HepG2 (cell line): ENCODE measurements around the gene SHC1. TPM values are rescaled to one million over a fixed set of nuclear protein-coding genes. Genes with fewer than 3 reads are reported as not detected.

Experiments used
- E2F2 ChIP-seq: sonication (generic); formaldehyde crosslinking; IDR thresholded peaks from 2 replicates; pipeline ENCODE4 v1.4.0; 2020; ENCODE audit warnings: missing genetic modification reagents, borderline replicate concordance
- ESRRA ChIP-seq: sonication (generic); formaldehyde crosslinking; IDR thresholded peaks from 2 replicates; pipeline ENCODE4 v1.5.1; 2020; ENCODE audit warnings: mild to moderate bottlenecking, low read depth, missing genetic modification reagents
- FOXJ3 ChIP-seq: sonication (generic); formaldehyde crosslinking; IDR thresholded peaks from 2 replicates; pipeline ENCODE4 v1.4.0; 2020; ENCODE audit warnings: missing genetic modification reagents, mild to moderate bottlenecking, borderline replicate concordance
- GTF3A ChIP-seq: sonication (generic); formaldehyde crosslinking; conservative IDR thresholded peaks from 2 replicates; pipeline ENCODE4 v1.4.0; 2020; ENCODE audit warnings: mild to moderate bottlenecking, missing genetic modification reagents
- HOXA5 ChIP-seq: sonication (generic); formaldehyde crosslinking; IDR thresholded peaks from 2 replicates; pipeline ENCODE4 v1.4.0; 2020; ENCODE audit warnings: missing genetic modification reagents
- KLF16 ChIP-seq, 2 experiments: sonication (generic) in 1 of 2; formaldehyde crosslinking in 1 of 2; IDR thresholded peaks; 2 replicates each; pipeline versions ENCODE4 v1.6.1 to v1.8.0; 2016 to 2023; ENCODE audit warnings: missing genetic modification reagents in 2 of 2, missing compliant biosample characterization in 1 of 2
- PAF1 ChIP-seq: IDR thresholded peaks from 2 replicates; pipeline ENCODE4 v1.6.1; 2016; ENCODE audit warnings: missing genetic modification reagents, missing compliant biosample characterization
- PATZ1 ChIP-seq: sonication (generic); formaldehyde crosslinking; IDR thresholded peaks from 2 replicates; pipeline ENCODE4 v1.4.0; 2020; ENCODE audit warnings: missing genetic modification reagents
- SNAI1 ChIP-seq: sonication (generic); formaldehyde crosslinking; IDR thresholded peaks from 2 replicates; pipeline ENCODE4 v1.5.0; 2020; ENCODE audit warnings: mild to moderate bottlenecking, missing genetic modification reagents, borderline replicate concordance
- SRSF9 ChIP-seq: fragments of 200-400 bp; formaldehyde crosslinking; IDR thresholded peaks from 2 replicates; pipeline ENCODE4 v1.6.1; 2018; ENCODE audit warnings: borderline replicate concordance, mild to moderate bottlenecking, low read depth, low read length; ENCODE audit not compliant: insufficient read depth, poor library complexity, severe bottlenecking
- THAP11 ChIP-seq: IDR thresholded peaks from 2 replicates; pipeline ENCODE4 v1.6.1; 2016; ENCODE audit warnings: missing biosample characterization, missing genetic modification reagents
- YY1 ChIP-seq: IDR thresholded peaks from 2 replicates; pipeline ENCODE4 v1.6.1; 2011; ENCODE audit warnings: low read length, low read depth, moderate library complexity, mild to moderate bottlenecking; ENCODE audit not compliant: insufficient read depth, insufficient replicate concordance
- ZMYM4 ChIP-seq: sonication (generic); formaldehyde crosslinking; IDR thresholded peaks from 2 replicates; pipeline ENCODE4 v1.8.1; 2023; ENCODE audit warnings: mild to moderate bottlenecking, missing genetic modification reagents
- ZNF232 ChIP-seq: sonication (generic); formaldehyde crosslinking; IDR thresholded peaks from 2 replicates; pipeline ENCODE4 v1.4.0; 2020; ENCODE audit warnings: missing genetic modification reagents, borderline replicate concordance
- ZNF335 ChIP-seq: sonication (generic); formaldehyde crosslinking; IDR thresholded peaks from 2 replicates; pipeline ENCODE4 v1.4.0; 2020; ENCODE audit warnings: missing genetic modification reagents
- ZNF530 ChIP-seq: sonication (generic); formaldehyde crosslinking; IDR thresholded peaks from 2 replicates; pipeline ENCODE4 v1.5.0; 2020; ENCODE audit warnings: low read depth, mild to moderate bottlenecking, missing genetic modification reagents
- ZNF672 ChIP-seq: sonication (generic); formaldehyde crosslinking; IDR thresholded peaks from 2 replicates; pipeline ENCODE4 v1.8.1; 2022; ENCODE audit warnings: missing genetic modification reagents
- ZNF879 ChIP-seq: sonication (generic); formaldehyde crosslinking; IDR thresholded peaks from 2 replicates; pipeline ENCODE4 v1.8.1; 2023; ENCODE audit warnings: missing genetic modification reagents
- polyA plus RNA-seq, 8 experiments: library from polyadenylated mRNA; depleted of rRNA in 3 of 8; stranded (reverse) in 7 of 8; unstranded in 1 of 8; fragments of >200 nt; fragmentation: Illumina TruSeq in 4 of 8; extraction: Trizol in 4 of 8; gene quantifications; 2 replicates each; pipeline versions ENCODE4 v1.2.1 to v1.2.3, GENCODE V29; 2011 to 2016; ENCODE audit warnings: low read depth in 4 of 8, missing spikeins in 1 of 8, mixed read lengths in 1 of 8; ENCODE audit not compliant: insufficient read depth in 1 of 8
- total RNA-seq, 5 experiments: library from RNA; depleted of rRNA; stranded (reverse); fragments of >200 nt; fragmentation: Illumina TruSeq; extraction: Trizol; gene quantifications; 2 replicates each; pipeline ENCODE4 v1.2.3, GENCODE V29; 2016; ENCODE audit warnings: low read depth in 1 of 5
- TF ChIP-seq, protein P1 (sequence below): sonication (generic); formaldehyde crosslinking; conservative IDR thresholded peaks from 2 replicates; pipeline ENCODE4 v1.4.0; 2020; ENCODE audit warnings: mild to moderate bottlenecking, missing genetic modification reagents, moderate library complexity
- TF ChIP-seq, protein P2 (sequence below): conservative IDR thresholded peaks from 2 replicates; pipeline ENCODE4 v1.6.1; 2018; ENCODE audit warnings: missing genetic modification reagents
- TF ChIP-seq, protein P3 (sequence below): IDR thresholded peaks from 2 replicates; pipeline ENCODE4 v1.6.1; 2012; ENCODE audit warnings: inconsistent platforms

Gene SHC1
- total and polyA plus RNA-seq, 2 of the 13 experiments (the other 11 are each of a cell fraction or from before 2014, with no cell fraction given) = 52.0 to 137 TPM

DNA sequence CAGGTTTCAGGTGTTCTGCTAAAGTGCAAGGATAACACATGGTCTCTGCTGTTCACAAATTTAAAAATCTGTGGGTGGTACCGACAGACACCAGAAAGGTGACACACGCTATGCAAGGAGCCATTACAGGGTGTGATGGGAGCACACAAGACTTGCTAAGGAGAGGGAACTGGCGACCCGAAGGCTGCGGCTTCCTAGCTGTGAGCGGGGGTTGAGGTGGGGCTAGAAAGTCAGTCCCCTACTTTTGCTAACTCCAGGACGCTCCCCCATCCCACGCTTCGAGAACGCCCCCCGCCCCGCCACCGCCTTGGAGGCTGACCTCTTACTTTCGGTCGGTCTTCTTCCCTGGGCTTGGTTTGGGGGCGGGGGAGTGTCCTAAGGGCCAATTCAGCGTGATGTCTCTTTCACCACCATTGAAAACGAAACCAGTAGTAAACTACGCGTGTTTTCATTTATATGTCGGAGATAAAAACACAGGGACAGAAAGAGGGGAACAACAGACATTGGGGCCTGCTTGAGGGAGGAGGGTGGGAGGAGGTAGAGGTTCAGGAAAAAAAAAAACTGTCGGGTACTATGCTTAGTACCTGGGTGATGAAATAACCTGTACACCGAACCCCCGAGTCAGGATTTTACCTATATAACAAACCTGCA lies 5.0 kb upstream of the SHC1 start (continued):
- no peak for TF ChIP-seq THAP11 (CRISPR knock-in tag)
- TF ChIP-seq ZNF232 (CRISPR knock-in tag) = 0 out of 2 replicates have a peak, but pooled peaks have one; percentile 6
- TF ChIP-seq PAF1 (CRISPR knock-in tag) = no peak
- no peak for TF ChIP-seq ZNF530 (CRISPR knock-in tag)
- TF ChIP-seq, protein P1, sequence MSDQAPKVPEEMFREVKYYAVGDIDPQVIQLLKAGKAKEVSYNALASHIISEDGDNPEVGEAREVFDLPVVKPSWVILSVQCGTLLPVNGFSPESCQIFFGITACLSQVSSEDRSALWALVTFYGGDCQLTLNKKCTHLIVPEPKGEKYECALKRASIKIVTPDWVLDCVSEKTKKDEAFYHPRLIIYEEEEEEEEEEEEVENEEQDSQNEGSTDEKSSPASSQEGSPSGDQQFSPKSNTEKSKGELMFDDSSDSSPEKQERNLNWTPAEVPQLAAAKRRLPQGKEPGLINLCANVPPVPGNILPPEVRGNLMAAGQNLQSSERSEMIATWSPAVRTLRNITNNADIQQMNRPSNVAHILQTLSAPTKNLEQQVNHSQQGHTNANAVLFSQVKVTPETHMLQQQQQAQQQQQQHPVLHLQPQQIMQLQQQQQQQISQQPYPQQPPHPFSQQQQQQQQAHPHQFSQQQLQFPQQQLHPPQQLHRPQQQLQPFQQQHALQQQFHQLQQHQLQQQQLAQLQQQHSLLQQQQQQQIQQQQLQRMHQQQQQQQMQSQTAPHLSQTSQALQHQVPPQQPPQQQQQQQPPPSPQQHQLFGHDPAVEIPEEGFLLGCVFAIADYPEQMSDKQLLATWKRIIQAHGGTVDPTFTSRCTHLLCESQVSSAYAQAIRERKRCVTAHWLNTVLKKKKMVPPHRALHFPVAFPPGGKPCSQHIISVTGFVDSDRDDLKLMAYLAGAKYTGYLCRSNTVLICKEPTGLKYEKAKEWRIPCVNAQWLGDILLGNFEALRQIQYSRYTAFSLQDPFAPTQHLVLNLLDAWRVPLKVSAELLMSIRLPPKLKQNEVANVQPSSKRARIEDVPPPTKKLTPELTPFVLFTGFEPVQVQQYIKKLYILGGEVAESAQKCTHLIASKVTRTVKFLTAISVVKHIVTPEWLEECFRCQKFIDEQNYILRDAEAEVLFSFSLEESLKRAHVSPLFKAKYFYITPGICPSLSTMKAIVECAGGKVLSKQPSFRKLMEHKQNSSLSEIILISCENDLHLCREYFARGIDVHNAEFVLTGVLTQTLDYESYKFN (CRISPR knock-in tag) = no peak
- peak in 1 of 2 experiments; percentile 22; a peak in 1 of 4 replicates for TF ChIP-seq KLF16 (CRISPR knock-in tag; IDR thresholded peaks at IDR 0.05)
- 0 out of 2 replicates have a peak, but pooled peaks have one; percentile 43 for TF ChIP-seq PATZ1 (CRISPR knock-in tag)
- TF ChIP-seq GTF3A = 0 out of 2 replicates have a peak, but pooled peaks have one; percentile 38
- TF ChIP-seq ZNF672 (CRISPR knock-in tag) = no peak
- TF ChIP-seq ZNF335 = 0 out of 2 replicates have a peak, but pooled peaks have one; percentile 12
- peak; percentile 32 for TF ChIP-seq YY1
- TF ChIP-seq ESRRA (CRISPR knock-in tag) = no peak
- TF ChIP-seq E2F2 (CRISPR knock-in tag) = no peak
- no peak for TF ChIP-seq ZNF879 (CRISPR knock-in tag)
- TF ChIP-seq FOXJ3 (CRISPR knock-in tag) = 0 out of 2 replicates have a peak, but pooled peaks have one; percentile 8
- TF ChIP-seq, protein P2, sequence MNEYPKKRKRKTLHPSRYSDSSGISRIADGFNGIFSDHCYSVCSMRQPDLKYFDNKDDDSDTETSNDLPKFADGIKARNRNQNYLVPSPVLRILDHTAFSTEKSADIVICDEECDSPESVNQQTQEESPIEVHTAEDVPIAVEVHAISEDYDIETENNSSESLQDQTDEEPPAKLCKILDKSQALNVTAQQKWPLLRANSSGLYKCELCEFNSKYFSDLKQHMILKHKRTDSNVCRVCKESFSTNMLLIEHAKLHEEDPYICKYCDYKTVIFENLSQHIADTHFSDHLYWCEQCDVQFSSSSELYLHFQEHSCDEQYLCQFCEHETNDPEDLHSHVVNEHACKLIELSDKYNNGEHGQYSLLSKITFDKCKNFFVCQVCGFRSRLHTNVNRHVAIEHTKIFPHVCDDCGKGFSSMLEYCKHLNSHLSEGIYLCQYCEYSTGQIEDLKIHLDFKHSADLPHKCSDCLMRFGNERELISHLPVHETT (CRISPR knock-in tag) = no peak
- 0 out of 2 replicates have a peak, but pooled peaks have one; percentile 34 for TF ChIP-seq HOXA5 (CRISPR knock-in tag)
- no peak for TF ChIP-seq ZMYM4 (CRISPR knock-in tag)
- TF ChIP-seq, protein P3, sequence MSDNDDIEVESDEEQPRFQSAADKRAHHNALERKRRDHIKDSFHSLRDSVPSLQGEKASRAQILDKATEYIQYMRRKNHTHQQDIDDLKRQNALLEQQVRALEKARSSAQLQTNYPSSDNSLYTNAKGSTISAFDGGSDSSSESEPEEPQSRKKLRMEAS = no peak
- no peak for TF ChIP-seq SRSF9
- TF ChIP-seq SNAI1 (CRISPR knock-in tag) = 0 out of 2 replicates have a peak, but pooled peaks have one; percentile 41
